Bronchial epithelial cell (primary cell): ENCODE data around the gene TNFSF4. TPM values are rescaled to one million over a fixed set of nuclear protein-coding genes. Genes with fewer than 3 reads are reported as not detected.

Experiments used
- DNase-seq: peaks from one replicate; pipeline ENCODE4 v3.0.0-alpha.2; 2010; ENCODE audit warnings: low read depth
- FAIRE-seq: peaks from 2 replicates; lab custom pipeline; 2011; peaks lifted over from hg19 to GRCh38; lab: Jason Lieb, UNC
- H3K27me3 ChIP-seq: 2 replicates; pipeline ENCODE4 v1.5.1; 2011; ENCODE audit warnings: low read length; ENCODE audit not compliant: control insufficient read depth, insufficient read depth
- H3K36me3 ChIP-seq: 2 replicates; pipeline ENCODE4 v1.5.1; 2011; ENCODE audit warnings: low read length; ENCODE audit not compliant: control insufficient read depth, insufficient read depth
- H3K4me3 ChIP-seq: 2 replicates; pipeline ENCODE4 v1.5.1; 2011; ENCODE audit warnings: mild to moderate bottlenecking, low read depth, low read length, control low read depth
- CTCF ChIP-seq: IDR thresholded peaks from 2 replicates; pipeline ENCODE4 v1.5.1; 2011; ENCODE audit warnings: mild to moderate bottlenecking, moderate library complexity, low read length, control low read depth, inconsistent platforms; ENCODE audit not compliant: insufficient read depth, severe bottlenecking
- total RNA-seq: library from RNA; depleted of rRNA; stranded (reverse); fragments of >200 nt; gene quantifications from 2 replicates; pipeline ENCODE4 v1.2.1, GENCODE V29; 2014

The TNFSF4 gene
- total RNA-seq, 1 donor from 2014 or later: under 0.01 TPM

GRCh38 chr1:173193639-173194038 lies 13.5 kb downstream of the TNFSF4 start:
- no peaks in the 10 kb centered on the region for H3K36me3 ChIP-seq
- no peak for TF ChIP-seq CTCF
- no peak for FAIRE-seq
- no peak for DNase-seq
- H3K27me3 ChIP-seq: no peaks in the 10 kb centered on the region
- H3K4me3 ChIP-seq: no peak overlapping the region

- H3K4me3 ChIP-seq: no peak overlapping the region
- FAIRE-seq (peak; percentile 50), DNase-seq (peak; percentile 49)
- H3K36me3 ChIP-seq: no peaks in the 10 kb centered on the region
- TF ChIP-seq CTCF: no peak
- no peaks in the 10 kb centered on the region for H3K27me3 ChIP-seq
Observed at GRCh38 chr1:173191011-173191705, 16.0 kb downstream of the TNFSF4 start.

GRCh38 chr1:173190101-173190936 lies 16.8 kb downstream of the TNFSF4 start:
- FAIRE-seq (no peak), DNase-seq (peak; percentile 92)
- H3K36me3 ChIP-seq: no peaks in the 10 kb centered on the region
- H3K27me3 ChIP-seq: no peaks in the 10 kb centered on the region
- no peak overlapping the region for H3K4me3 ChIP-seq
- TF ChIP-seq CTCF: no peak

GRCh38 chr1:173187671-173188237 lies 19.4 kb downstream of the TNFSF4 start:
- H3K4me3 ChIP-seq: no peak overlapping the region
- FAIRE-seq (no peak), DNase-seq (no peak)
- TF ChIP-seq CTCF: no peak
- no peaks in the 10 kb centered on the region for H3K27me3 ChIP-seq
- no peaks in the 10 kb centered on the region for H3K36me3 ChIP-seq

GRCh38 chr1:173181791-173182190 lies 25.3 kb downstream of the TNFSF4 start:
- DNase-seq: no peak

More at GRCh38 chr1:173181791-173182190, 25.3 kb downstream of the TNFSF4 start:
- Histone ChIP-seq H3K4me3 (no peak overlapping the region), H3K36me3 (no peaks in the 10 kb centered on the region), H3K27me3 (no peaks in the 10 kb centered on the region)
- FAIRE-seq: no peak
- TF ChIP-seq CTCF: no peak
